Measurements from ENCODE around the gene RAPGEF2. TPM values are rescaled to one million over a fixed set of nuclear protein-coding genes. Genes with fewer than 3 reads are reported as not detected.

RAPGEF2 gene
- total and polyA plus RNA-seq, 7 donors, result 4.6 to 35.2 (median 20.4) TPM

DNA sequence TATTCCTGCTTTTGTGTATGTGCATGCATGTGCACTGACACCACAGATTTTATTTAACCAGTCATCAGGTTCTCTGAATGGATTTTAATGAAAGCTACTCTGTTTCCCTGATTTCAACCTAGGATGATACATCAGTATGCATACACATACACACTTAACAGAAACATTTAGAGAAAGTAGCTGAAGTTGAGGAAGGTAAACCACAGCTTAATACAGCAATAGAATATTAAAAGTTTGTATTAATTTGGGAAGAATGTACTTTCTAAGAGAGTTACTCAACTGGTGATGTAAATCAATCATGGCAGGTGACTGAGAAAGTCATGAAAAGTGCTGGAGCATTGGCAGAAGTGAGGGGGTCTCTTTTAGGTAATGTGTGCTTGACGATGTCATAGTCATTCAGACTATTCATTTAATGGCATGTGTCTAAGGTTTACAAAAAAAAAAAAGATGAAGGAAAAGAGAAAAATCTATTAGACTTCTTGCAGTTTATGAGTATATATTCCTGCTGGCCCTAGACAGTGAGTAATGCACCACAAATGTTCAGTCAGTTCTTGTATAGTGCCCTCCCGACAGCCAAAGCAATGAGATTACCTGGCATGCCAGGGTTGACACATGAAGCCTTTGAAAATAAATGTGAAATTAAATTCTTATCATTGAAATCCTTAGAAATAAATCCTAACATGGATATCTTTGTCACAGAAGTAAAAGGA, 187.6 kb downstream of the RAPGEF2 start:
- DNase-seq (no peak), ATAC-seq (peak in 1 of 4 donors; percentile 65)
- intact Hi-C loops (cut with DNase I), result no loop called here
- TF ChIP-seq, protein P1, sequence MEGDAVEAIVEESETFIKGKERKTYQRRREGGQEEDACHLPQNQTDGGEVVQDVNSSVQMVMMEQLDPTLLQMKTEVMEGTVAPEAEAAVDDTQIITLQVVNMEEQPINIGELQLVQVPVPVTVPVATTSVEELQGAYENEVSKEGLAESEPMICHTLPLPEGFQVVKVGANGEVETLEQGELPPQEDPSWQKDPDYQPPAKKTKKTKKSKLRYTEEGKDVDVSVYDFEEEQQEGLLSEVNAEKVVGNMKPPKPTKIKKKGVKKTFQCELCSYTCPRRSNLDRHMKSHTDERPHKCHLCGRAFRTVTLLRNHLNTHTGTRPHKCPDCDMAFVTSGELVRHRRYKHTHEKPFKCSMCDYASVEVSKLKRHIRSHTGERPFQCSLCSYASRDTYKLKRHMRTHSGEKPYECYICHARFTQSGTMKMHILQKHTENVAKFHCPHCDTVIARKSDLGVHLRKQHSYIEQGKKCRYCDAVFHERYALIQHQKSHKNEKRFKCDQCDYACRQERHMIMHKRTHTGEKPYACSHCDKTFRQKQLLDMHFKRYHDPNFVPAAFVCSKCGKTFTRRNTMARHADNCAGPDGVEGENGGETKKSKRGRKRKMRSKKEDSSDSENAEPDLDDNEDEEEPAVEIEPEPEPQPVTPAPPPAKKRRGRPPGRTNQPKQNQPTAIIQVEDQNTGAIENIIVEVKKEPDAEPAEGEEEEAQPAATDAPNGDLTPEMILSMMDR (IDR thresholded peaks at IDR 0.05), result no peak
- no peaks in the 10 kb centered on the region for H3K36me3 ChIP-seq (ENCODE audit: insufficient read depth in 1 of 2, low read depth in 1 of 2)
- no peak overlapping the region for H3K27ac ChIP-seq
- peaks cover 19% of the 10 kb centered on the region for H3K4me1 ChIP-seq
- H3K4me3 ChIP-seq, result no peak overlapping the region
- 61 to 70% (median 66%) methylated on average over 2 of the region's 2 CpGs for WGBS, 3 donors
- H3K27me3 ChIP-seq (ENCODE audit: insufficient read depth in 3 of 3, low read length in 2 of 3), result no peaks in the 10 kb centered on the region
- no peaks in the 10 kb centered on the region for H3K9me3 ChIP-seq

DNA sequence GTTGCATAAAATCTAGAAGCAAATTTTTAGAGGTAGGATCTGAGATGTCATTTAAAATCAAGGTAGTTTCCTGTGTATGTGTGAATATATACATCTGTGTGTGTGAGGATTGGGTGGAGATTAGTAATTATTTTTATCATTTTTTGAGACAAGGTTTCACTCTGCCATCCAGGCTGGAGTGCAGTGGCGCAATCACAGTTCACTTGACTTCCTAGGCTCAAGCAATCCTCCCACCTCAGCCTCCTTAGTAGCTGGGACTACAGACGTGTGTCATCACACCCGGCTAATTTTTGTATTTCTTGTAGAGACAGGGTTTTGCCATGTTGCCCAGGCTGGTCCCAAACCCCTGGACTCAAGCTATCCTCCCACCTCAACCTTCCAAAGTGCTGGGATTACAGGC, 188.3 kb downstream of the RAPGEF2 start:
- Histone ChIP-seq H3K27me3 (ENCODE audit: insufficient read depth in 3 of 3, low read length in 2 of 3) (no peaks in the 10 kb centered on the region), H3K4me1 (peaks cover 22% of the 10 kb centered on the region), H3K36me3 (ENCODE audit: insufficient read depth in 1 of 2, low read depth in 1 of 2) (no peaks in the 10 kb centered on the region), H3K4me3 (no peak overlapping the region), H3K27ac (no peak overlapping the region), H3K9me3 (no peaks in the 10 kb centered on the region)
- intact Hi-C loops (cut with DNase I), result no loop called here
- ATAC-seq (no peak), DNase-seq (no peak)
- TF ChIP-seq, protein P1 (IDR thresholded peaks at IDR 0.05), result no peak
- 94 to 99% (median 94%) methylated on average over 3 of the region's 3 CpGs for WGBS, 3 donors

DNA sequence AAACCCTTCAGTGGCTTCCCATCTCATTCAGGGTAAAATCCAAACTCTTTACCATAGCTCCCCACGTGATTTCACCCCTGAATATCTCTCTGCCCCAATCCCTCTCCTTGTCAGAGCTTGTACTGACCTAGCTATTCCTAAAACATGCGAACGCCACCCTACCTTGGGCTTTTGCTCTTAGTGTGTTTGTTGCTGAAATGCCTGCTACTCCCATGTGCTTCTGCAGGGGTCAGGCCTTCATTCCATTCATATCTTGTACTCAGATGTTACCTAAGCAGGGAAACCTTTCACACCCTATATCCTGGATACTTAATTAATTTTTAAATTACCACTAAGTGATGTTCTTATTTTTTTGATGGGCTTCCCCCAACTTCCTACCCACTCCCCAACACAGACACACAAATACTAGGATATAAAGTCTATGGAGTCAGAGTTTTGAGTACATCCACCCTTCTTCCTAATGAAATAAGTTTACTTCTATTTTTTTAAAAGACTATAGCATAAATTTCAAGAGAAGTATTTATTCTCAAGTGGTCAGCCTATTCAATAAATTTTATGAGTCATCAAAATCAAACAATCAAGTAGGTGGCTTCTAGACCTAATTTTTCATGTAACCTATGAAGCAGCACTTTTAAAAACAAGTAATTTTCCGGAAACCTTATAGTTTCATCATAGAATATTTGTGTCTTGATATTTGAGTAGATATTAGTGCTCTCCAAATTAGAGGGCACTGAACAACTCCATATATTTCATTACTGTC, 189.4 kb downstream of the RAPGEF2 start:
- H3K27me3 ChIP-seq (ENCODE audit: insufficient read depth in 3 of 3, low read length in 2 of 3), result no peaks in the 10 kb centered on the region
- DNase-seq (no peak), ATAC-seq (peak in 1 of 4 donors; percentile 11)
- 92 to 94% (median 93%) methylated on average over 4 of the region's 4 CpGs for WGBS, 3 donors
- intact Hi-C loops (cut with DNase I), result no loop called here
- H3K36me3 ChIP-seq (ENCODE audit: insufficient read depth in 1 of 2, low read depth in 1 of 2), result no peaks in the 10 kb centered on the region
- peaks cover 29% of the 10 kb centered on the region for H3K4me1 ChIP-seq
- TF ChIP-seq, protein P1 (IDR thresholded peaks at IDR 0.05), result no peak
- H3K9me3 ChIP-seq, result no peaks in the 10 kb centered on the region
- no peak overlapping the region for H3K4me3 ChIP-seq
- no peak overlapping the region for H3K27ac ChIP-seq

DNA sequence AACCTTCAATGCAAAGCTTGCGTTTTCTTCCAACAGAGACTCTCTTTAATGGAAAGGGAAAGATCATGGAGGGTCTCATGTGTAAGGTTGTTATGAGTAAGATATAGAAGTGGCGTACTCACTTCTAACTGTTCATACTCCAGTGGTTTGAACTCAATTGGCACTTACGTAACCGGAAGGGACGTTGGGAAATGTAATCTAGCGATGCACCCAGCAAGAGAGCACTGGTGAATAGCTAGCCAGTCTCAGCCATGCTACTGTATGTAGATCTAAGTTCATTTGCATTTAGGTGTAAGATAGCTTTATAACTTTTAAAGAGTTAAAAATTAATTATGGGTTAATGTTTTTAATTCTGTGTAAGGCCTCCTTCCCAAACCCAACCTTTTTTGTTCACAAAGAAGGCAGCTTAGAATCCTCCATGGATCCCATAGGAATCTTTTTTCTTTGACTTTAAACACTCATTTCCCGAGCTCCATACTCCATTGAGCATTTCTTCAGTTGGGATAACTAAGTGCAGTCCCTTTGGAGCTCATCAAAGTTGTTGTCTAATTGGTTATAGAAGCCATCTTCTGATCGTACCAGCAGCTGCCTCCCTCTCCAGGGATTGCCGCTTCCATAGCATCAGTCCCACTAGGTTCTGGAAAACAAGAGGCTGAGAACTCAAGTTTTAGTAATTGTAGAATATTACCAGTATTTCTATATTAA, 191.1 kb downstream of the RAPGEF2 start:
- H3K27ac ChIP-seq, result no peak overlapping the region
- WGBS, 3 donors, result 94 to 95% (median 94%) methylated on average over 9 of the region's 9 CpGs
- H3K4me3 ChIP-seq, result no peak overlapping the region
- intact Hi-C loops (cut with DNase I), result no loop called here
- ATAC-seq, result no peak
- TF ChIP-seq, protein P1 (IDR thresholded peaks at IDR 0.05), result no peak
- no peaks in the 10 kb centered on the region for H3K36me3 ChIP-seq (ENCODE audit: insufficient read depth in 1 of 2, low read depth in 1 of 2)
- H3K4me1 ChIP-seq, result peaks cover 32% of the 10 kb centered on the region
- no peaks in the 10 kb centered on the region for H3K27me3 ChIP-seq (ENCODE audit: insufficient read depth in 3 of 3, low read length in 2 of 3)
- DNase-seq, result no peak
- H3K9me3 ChIP-seq, result no peaks in the 10 kb centered on the region
